Fibroblast of lung (primary cell): Measurements from ENCODE around the gene PAEP. TPM values are rescaled to one million over a fixed set of nuclear protein-coding genes. Genes with fewer than 3 reads are reported as not detected.

Experiments used
- DNase-seq, 2 donors: peaks; one replicate each; pipeline versions ENCODE4 v3.0.0 to v3.0.0-alpha.2; 2010; ENCODE audit warnings: low read depth in 2 of 2
- H2AFZ ChIP-seq: 2 replicates; pipeline ENCODE4 v1.5.1; 2012; ENCODE audit warnings: low read length, control low read depth, inconsistent platforms
- H3K27ac ChIP-seq: 2 replicates; pipeline ENCODE4 v1.5.1; 2011; ENCODE audit warnings: low read length, control low read depth; ENCODE audit not compliant: insufficient read depth
- H3K27me3 ChIP-seq: 2 replicates; pipeline ENCODE4 v1.5.1; 2011; ENCODE audit warnings: mild to moderate bottlenecking, low read length; ENCODE audit not compliant: control insufficient read depth, insufficient read depth
- H3K36me3 ChIP-seq: 2 replicates; pipeline ENCODE4 v1.5.1; 2011; ENCODE audit warnings: low read length; ENCODE audit not compliant: control insufficient read depth, insufficient read depth
- H3K4me1 ChIP-seq: 2 replicates; pipeline ENCODE4 v1.5.1; 2011; ENCODE audit warnings: low read length; ENCODE audit not compliant: control insufficient read depth, insufficient read depth; ENCODE audit errors: extremely low read depth
- H3K4me2 ChIP-seq: 2 replicates; pipeline ENCODE4 v1.5.1; 2011; ENCODE audit warnings: low read length, control low read depth; ENCODE audit not compliant: insufficient read depth; ENCODE audit errors: extremely low read depth
- H3K4me3 ChIP-seq, 4 experiments: fragments of 200-600 bp in 1 of 4; sonication (generic) in 1 of 4; replicated peaks in 1 of 4; 2 replicates each; pipeline ENCODE4 v1.5.1; 2011 to 2016; ENCODE audit warnings: low read length in 4 of 4, low read depth in 3 of 4, mild to moderate bottlenecking in 3 of 4, control low read depth in 2 of 4, inconsistent platforms in 1 of 4, mixed read lengths in 1 of 4; ENCODE audit not compliant: insufficient read depth in 1 of 4; ENCODE audit errors: control extremely low read depth in 1 of 4
- H3K79me2 ChIP-seq: 2 replicates; pipeline ENCODE4 v1.5.1; 2012; ENCODE audit warnings: mild to moderate bottlenecking, low read length, inconsistent platforms; ENCODE audit not compliant: control insufficient read depth, insufficient read depth
- H3K9ac ChIP-seq: 2 replicates; pipeline ENCODE4 v1.5.1; 2011; ENCODE audit warnings: mild to moderate bottlenecking, low read length, control low read depth; ENCODE audit not compliant: insufficient read depth
- H3K9me3 ChIP-seq: 2 replicates; pipeline ENCODE4 v1.5.1; 2012; ENCODE audit warnings: low read depth, low read length; ENCODE audit not compliant: control insufficient read depth, insufficient read depth
- H4K20me1 ChIP-seq: 2 replicates; pipeline ENCODE4 v1.5.1; 2011; ENCODE audit warnings: low read length; ENCODE audit not compliant: control insufficient read depth, insufficient read depth; ENCODE audit errors: extremely low read depth
- EZH2 ChIP-seq: IDR thresholded peaks from 2 replicates; pipeline ENCODE4 v1.5.1; 2012; ENCODE audit warnings: low read length, control low read depth, mild to moderate bottlenecking; ENCODE audit errors: missing control alignments
- polyA plus RNA-seq, 2 donors: library from polyadenylated mRNA; depleted of rRNA in 1 of 2; stranded (reverse) in 1 of 2; unstranded in 1 of 2; fragments of >200 nt; gene quantifications; 2 replicates each; pipeline ENCODE4 v1.2.1, GENCODE V29; 2011 to 2012; ENCODE audit warnings: missing spikeins in 1 of 2
- total RNA-seq: library from RNA; depleted of rRNA; stranded (reverse); fragments of >200 nt; gene quantifications from 2 replicates; pipeline ENCODE4 v1.2.1, GENCODE V29; 2014
- TF ChIP-seq, protein P1 (sequence below), 2 donors: IDR thresholded peaks in 1 of 2; conservative IDR thresholded peaks in 1 of 2; 1 replicate in 1 of 2; 2 replicates in 1 of 2; pipeline ENCODE4 v1.5.1; 2011 to 2012; ENCODE audit warnings: low read length in 2 of 2, control low read depth in 1 of 2, inconsistent platforms in 1 of 2, low read depth in 1 of 2, mild to moderate bottlenecking in 1 of 2

PAEP gene
- total and polyA plus RNA-seq, 2 donors (not counting 1 experiment from before 2014, with no cell fraction given), result not detected

DNA sequence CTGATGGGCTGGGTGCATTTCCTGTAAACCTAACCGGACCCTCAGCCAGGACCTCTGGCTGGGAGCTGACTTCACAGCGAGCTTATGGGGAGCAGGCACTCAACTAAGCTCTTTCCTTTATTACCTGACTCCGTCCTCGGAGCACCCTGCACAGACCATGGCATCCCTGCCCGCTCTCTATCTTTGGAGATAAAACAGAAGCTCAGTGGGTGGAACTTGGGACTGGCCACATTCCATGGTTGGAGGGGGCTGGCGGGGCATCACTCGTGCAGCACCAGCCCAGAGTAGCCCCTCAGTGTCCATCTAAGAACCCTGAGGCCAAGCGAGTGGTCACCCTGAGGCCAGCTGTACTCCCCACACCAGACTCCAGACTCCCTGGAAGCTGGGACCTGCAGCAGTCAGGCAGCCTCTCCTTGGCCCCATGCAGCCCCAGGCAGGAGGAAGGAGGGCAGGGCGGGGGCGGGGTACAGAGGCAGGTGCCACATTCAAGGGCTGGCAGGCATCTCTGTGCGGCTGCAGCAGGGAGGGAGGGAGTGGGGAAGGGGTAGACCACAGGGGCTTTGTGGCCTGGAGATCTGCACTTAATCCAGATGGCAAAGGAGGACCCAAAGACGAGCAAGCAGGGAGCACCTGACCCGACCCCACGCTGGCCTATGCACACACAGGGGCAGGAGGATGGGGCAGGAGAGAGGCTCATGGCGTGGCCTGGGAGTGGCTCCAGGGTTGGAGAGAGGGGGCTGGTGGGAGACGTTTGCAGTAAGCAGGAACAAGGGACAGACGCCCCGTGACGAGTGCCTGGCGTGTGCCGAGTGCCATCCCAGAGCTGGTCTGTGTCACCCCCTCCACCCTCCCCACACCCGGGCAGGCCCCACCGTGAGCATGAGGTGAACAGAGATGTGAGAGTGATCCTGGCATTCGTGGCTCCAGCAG, 51.7 kb downstream of the PAEP start:
- TF ChIP-seq, protein P1, sequence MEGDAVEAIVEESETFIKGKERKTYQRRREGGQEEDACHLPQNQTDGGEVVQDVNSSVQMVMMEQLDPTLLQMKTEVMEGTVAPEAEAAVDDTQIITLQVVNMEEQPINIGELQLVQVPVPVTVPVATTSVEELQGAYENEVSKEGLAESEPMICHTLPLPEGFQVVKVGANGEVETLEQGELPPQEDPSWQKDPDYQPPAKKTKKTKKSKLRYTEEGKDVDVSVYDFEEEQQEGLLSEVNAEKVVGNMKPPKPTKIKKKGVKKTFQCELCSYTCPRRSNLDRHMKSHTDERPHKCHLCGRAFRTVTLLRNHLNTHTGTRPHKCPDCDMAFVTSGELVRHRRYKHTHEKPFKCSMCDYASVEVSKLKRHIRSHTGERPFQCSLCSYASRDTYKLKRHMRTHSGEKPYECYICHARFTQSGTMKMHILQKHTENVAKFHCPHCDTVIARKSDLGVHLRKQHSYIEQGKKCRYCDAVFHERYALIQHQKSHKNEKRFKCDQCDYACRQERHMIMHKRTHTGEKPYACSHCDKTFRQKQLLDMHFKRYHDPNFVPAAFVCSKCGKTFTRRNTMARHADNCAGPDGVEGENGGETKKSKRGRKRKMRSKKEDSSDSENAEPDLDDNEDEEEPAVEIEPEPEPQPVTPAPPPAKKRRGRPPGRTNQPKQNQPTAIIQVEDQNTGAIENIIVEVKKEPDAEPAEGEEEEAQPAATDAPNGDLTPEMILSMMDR (conservative IDR thresholded peaks at IDR 0.05 in 1 of 2, IDR thresholded peaks at IDR 0.05 in 1 of 2; ENCODE audit: low read depth in 1 of 2, low read length in 2 of 2), result no peak
- TF ChIP-seq EZH2, result no peak
- no peaks in the 10 kb centered on the region for H3K79me2 ChIP-seq
- no peak overlapping the region for H3K4me2 ChIP-seq
- no peak overlapping the region for H3K27ac ChIP-seq
- H3K4me1 ChIP-seq, result no peaks in the 10 kb centered on the region
- H3K4me3 ChIP-seq, result no peak overlapping the region
- H3K9me3 ChIP-seq, result no peaks in the 10 kb centered on the region
- H3K27me3 ChIP-seq, result no peaks in the 10 kb centered on the region
- no peak overlapping the region for H3K9ac ChIP-seq
- H4K20me1 ChIP-seq, result no peaks in the 10 kb centered on the region
- H3K36me3 ChIP-seq, result no peaks in the 10 kb centered on the region
- H2AFZ ChIP-seq, result no peak overlapping the region
- DNase-seq, result no peak

- no peaks in the 10 kb centered on the region for H3K9me3 ChIP-seq
- H3K4me2 ChIP-seq, result no peak overlapping the region
- no peak overlapping the region for H3K9ac ChIP-seq
- H3K36me3 ChIP-seq, result no peaks in the 10 kb centered on the region
- no peak for DNase-seq
- no peak for TF ChIP-seq EZH2
- TF ChIP-seq, protein P1 (conservative IDR thresholded peaks at IDR 0.05 in 1 of 2, IDR thresholded peaks at IDR 0.05 in 1 of 2; ENCODE audit: low read depth in 1 of 2, low read length in 2 of 2), result no peak
- no peaks in the 10 kb centered on the region for H3K4me1 ChIP-seq
- H3K79me2 ChIP-seq, result no peaks in the 10 kb centered on the region
- no peaks in the 10 kb centered on the region for H3K27me3 ChIP-seq
- H3K4me3 ChIP-seq, result no peak overlapping the region
- H4K20me1 ChIP-seq, result no peaks in the 10 kb centered on the region
- H2AFZ ChIP-seq, result no peak overlapping the region
- no peak overlapping the region for H3K27ac ChIP-seq
These were observed 52.6 kb downstream of the PAEP start for GRCh38 chr9:135613946-135614805.
